ENCODE data around the gene FAM135A.

DNA sequence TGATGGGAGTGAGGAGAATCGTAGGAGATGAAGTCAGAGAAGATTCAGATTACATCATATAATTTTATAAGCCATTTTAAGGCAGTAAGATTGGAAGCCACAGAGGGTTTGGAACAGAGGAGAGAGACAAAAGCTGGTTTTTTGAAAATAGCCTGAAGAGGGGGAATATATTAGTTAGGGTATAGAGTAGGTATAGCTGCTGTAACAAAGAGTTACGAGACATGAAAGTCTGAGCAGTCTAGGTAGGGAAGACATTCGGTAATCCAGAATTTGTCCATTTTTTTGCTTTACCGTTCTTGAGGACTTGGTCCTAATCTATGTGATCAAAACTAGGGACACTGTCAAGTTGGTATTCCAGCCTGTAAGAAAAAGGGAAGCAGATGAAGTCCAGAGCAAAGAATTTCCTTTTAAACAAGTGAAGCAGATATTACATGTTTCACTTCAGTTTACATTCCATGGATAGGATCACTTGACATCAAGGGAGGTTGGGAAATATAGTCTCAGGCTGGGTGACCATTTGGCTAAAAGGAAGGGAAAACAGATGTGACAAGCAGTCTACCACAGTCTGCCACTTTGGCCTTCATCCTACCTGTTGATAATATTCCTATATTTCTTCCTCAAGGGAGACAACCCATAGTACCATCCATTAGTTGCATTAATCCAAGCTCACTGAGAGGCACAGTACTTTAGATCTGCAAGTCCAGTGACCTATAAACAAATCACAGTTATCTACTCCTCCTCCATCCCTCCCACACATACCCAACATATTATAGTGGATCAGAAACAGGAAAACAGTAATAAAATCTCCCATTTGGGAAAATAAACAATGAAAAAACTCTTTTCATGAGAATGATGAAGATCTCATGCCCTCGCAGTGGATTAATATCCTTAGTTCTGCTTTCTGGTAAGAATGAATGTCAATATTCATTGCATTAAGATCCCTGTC lies 10.2 kb downstream of the FAM135A start:
- no peak for TF ChIP-seq EZH2 (IDR thresholded peaks at IDR 0.05; ENCODE audit: low read depth, low read length, severe bottlenecking)
- TF ChIP-seq POLR2AphosphoS5 (IDR thresholded peaks at IDR 0.05; ENCODE audit: low read depth, low read length) = no peak
- no peak for TF ChIP-seq CTCF (IDR thresholded peaks at IDR 0.05; ENCODE audit: control extremely low read depth in 1 of 3, insufficient read depth in 1 of 3, low read depth in 1 of 3, low read length in 3 of 3)
- TF ChIP-seq RXRA (IDR thresholded peaks at IDR 0.05; ENCODE audit: insufficient read depth, low read depth, low read length) = no peak
- no peak for TF ChIP-seq RFX5 (IDR thresholded peaks at IDR 0.05; ENCODE audit: borderline replicate concordance, low read depth, low read length)
- no peak for TF ChIP-seq SAP30 (IDR thresholded peaks at IDR 0.05; ENCODE audit: insufficient read depth, insufficient replicate concordance, low read length)
- no peak for TF ChIP-seq SRF (IDR thresholded peaks at IDR 0.05; ENCODE audit: low read depth, low read length)
- no peak for TF ChIP-seq CREB1 (IDR thresholded peaks at IDR 0.05)
- TF ChIP-seq CEBPB (IDR thresholded peaks at IDR 0.05; ENCODE audit: low read depth, low read length) = no peak
- TF ChIP-seq NANOG (IDR thresholded peaks at IDR 0.05; ENCODE audit: insufficient read depth, low read depth, low read length, poor library complexity, severe bottlenecking) = no peak
- TF ChIP-seq SIN3A (conservative IDR thresholded peaks at IDR 0.05 in 1 of 2, IDR thresholded peaks at IDR 0.05 in 1 of 2; ENCODE audit: low read depth in 1 of 2, low read length in 2 of 2) = no peak

All from H1 (cell line).